GM12892 (cell line): ENCODE measurements around the gene P2RY4.
"Not testable (repeated sequence)": the region's sequence is repeated elsewhere in the genome, so short reads cannot be mapped to it uniquely, and the experiment has no call there.

Experiments used
- DNase-seq: peaks from one replicate; pipeline ENCODE4 v3.0.0; 2011; ENCODE audit not compliant: insufficient read length
- FAIRE-seq: peaks from 2 replicates; lab custom pipeline; 2011; peaks lifted over from hg19 to GRCh38; lab: Jason Lieb, UNC
- POLR2A ChIP-seq: IDR thresholded peaks from 2 replicates; pipeline ENCODE4 v1.6.1; 2011; ENCODE audit warnings: low read depth, low read length, control low read depth
- POLR2AphosphoS5 ChIP-seq: IDR thresholded peaks from 2 replicates; pipeline ENCODE4 v1.6.1; 2011; ENCODE audit warnings: low read depth, low read length, control low read depth
- TAF1 ChIP-seq: IDR thresholded peaks from 2 replicates; pipeline ENCODE4 v1.6.1; 2011; ENCODE audit warnings: low read depth, mild to moderate bottlenecking, control low read depth, low read length, borderline replicate concordance

The P2RY4 gene

GRCh38 chrX:70264784-70265183 lies 4.8 kb upstream of the P2RY4 start:
- TF ChIP-seq TAF1 (no peak), POLR2A (no peak), POLR2AphosphoS5 (no peak)
- FAIRE-seq, result no peak
- DNase-seq, result no peak

GRCh38 chrX:70262952-70263567 lies 3.1 kb upstream of the P2RY4 start:
- TF ChIP-seq TAF1 (no peak), POLR2AphosphoS5 (no peak)
- DNase-seq (no peak), FAIRE-seq (peak; percentile 66)

- FAIRE-seq (no peak), DNase-seq (no peak)
- TF ChIP-seq POLR2AphosphoS5 (no peak), POLR2A (no peak), TAF1 (no peak)
Measured at GRCh38 chrX:70257423-70258288, 2.3 kb downstream of the P2RY4 start.

GRCh38 chrX:70255452-70255851 lies 4.6 kb downstream of the P2RY4 start:
- FAIRE-seq, result no peak

GRCh38 chrX:70254909-70255308 lies 5.1 kb downstream of the P2RY4 start:
- TF ChIP-seq TAF1 (no peak), POLR2AphosphoS5 (no peak), POLR2A (no peak)
- no peak for DNase-seq
- FAIRE-seq, result no peak

More at GRCh38 chrX:70255452-70255851, 4.6 kb downstream of the P2RY4 start:
- no peak for DNase-seq
- TF ChIP-seq TAF1 (no peak), POLR2AphosphoS5 (no peak), POLR2A (no peak)

- no peak for TF ChIP-seq POLR2AphosphoS5
- TF ChIP-seq TAF1, result no peak
- no peak for TF ChIP-seq POLR2A
- FAIRE-seq (no peak), DNase-seq (no peak)
Measured at GRCh38 chrX:70254063-70254400, 6.0 kb downstream of the P2RY4 start.

GRCh38 chrX:70253377-70254062 lies 6.5 kb downstream of the P2RY4 start:
- no peak for FAIRE-seq
- DNase-seq, result no peak
- TF ChIP-seq POLR2A, result no peak
- no peak for TF ChIP-seq POLR2AphosphoS5
- TF ChIP-seq TAF1, result no peak

GRCh38 chrX:70252491-70252890 lies 7.5 kb downstream of the P2RY4 start:
- DNase-seq (no peak), FAIRE-seq (no peak)
- TF ChIP-seq TAF1 (no peak), POLR2A (no peak), POLR2AphosphoS5 (no peak)

- TF ChIP-seq POLR2A, result no peak
- TF ChIP-seq TAF1, result no peak
- TF ChIP-seq POLR2AphosphoS5, result no peak
- no peak for DNase-seq
- FAIRE-seq, result no peak
Measured at GRCh38 chrX:70247252-70247651, 12.8 kb downstream of the P2RY4 start.

GRCh38 chrX:70244881-70245280 lies 15.1 kb downstream of the P2RY4 start:
- TF ChIP-seq TAF1 (no peak), POLR2AphosphoS5 (no peak), POLR2A (no peak)
- FAIRE-seq (no peak), DNase-seq (no peak)

GRCh38 chrX:70243601-70244000 lies 16.4 kb downstream of the P2RY4 start:
- DNase-seq, FAIRE-seq: not testable (repeated sequence)
